Left ventricle myocardium superior (tissue), 1 donor: ENCODE data around the gene PRM3. TPM values are rescaled to one million over a fixed set of nuclear protein-coding genes. Genes with fewer than 3 reads are reported as not detected.
"Not testable (repeated sequence)": the region's sequence is repeated elsewhere in the genome, so short reads cannot be mapped to it uniquely, and the experiment has no call there.

Source experiments
- ATAC-seq: fragments of 200-7000 bp; cut with Tn5 transposase; one replicate; pipeline ENCODE4 v1.9.1; 2020; ENCODE audit warnings: mild to moderate bottlenecking, moderate library complexity
- DNase-seq: peaks from one replicate; pipeline ENCODE4 v3.0.0-alpha.2; 2020
- intact Hi-C: fragments of 100-400 bp; cut with micrococcal nuclease; formaldehyde crosslinking; loops from one replicate; pipeline ENCODE4 v1.11.0; 2022
- total RNA-seq: library from RNA; stranded (reverse); fragmentation: NEBNext Ultra II Directional; extraction: Animal tissue kit (Norgen Biotek cat#: 25700); gene quantifications from one replicate; pipeline ENCODE4 v1.2.1, GENCODE V29; 2021
- donor health status: DM: no; HTN: yes; CAD: no; lungs with severe emphysema.

The PRM3 gene
- total RNA-seq, 1 donor from 2014 or later = not detected

- DNase-seq, ATAC-seq, intact Hi-C loops: not testable (repeated sequence)
Observed at GRCh38 chr16:11289696-11290095, 16.3 kb upstream of the PRM3 start.

- intact Hi-C loops = no loop called here
- DNase-seq (no peak), ATAC-seq (no peak)
Observed at GRCh38 chr16:11289202-11289601, 15.8 kb upstream of the PRM3 start.

- DNase-seq (no peak), ATAC-seq (no peak)
- intact Hi-C loops = no loop called here
Observed at GRCh38 chr16:11285842-11286241, 12.4 kb upstream of the PRM3 start.

GRCh38 chr16:11283820-11284248 is 10.4 kb upstream of the PRM3 start:
- intact Hi-C loops = no loop called here
- ATAC-seq = no peak
- DNase-seq = no peak

- DNase-seq (no peak), ATAC-seq (no peak)
- intact Hi-C loops = no loop called here
Observed at GRCh38 chr16:11280616-11281522, 7.4 kb upstream of the PRM3 start, which contains the start of gene PRM1. Gene PRM1 (minus strand): TSS chr16:11281330. CDS start chr16:11281238, 92 bp downstream.

GRCh38 chr16:11278681-11279628 is 5.5 kb upstream of the PRM3 start:
- no peak for ATAC-seq
- no peak for DNase-seq
- intact Hi-C loops = no loop called here

GRCh38 chr16:11277607-11278337 is 4.3 kb upstream of the PRM3 start:
- intact Hi-C loops = no loop called here
- ATAC-seq (no peak), DNase-seq (no peak)

- ATAC-seq = no peak
- intact Hi-C loops = no loop called here
- DNase-seq = no peak
Observed at GRCh38 chr16:11276896-11277593, 3.6 kb upstream of the PRM3 start.

GRCh38 chr16:11276143-11276895 is 2.9 kb upstream of the PRM3 start, which contains the start of gene PRM2:
Gene PRM2 (minus strand): TSS chr16:11276480. CDS start chr16:11276370, 110 bp downstream.
- DNase-seq (no peak), ATAC-seq (no peak)
- intact Hi-C loops = no loop called here

- intact Hi-C loops = no loop called here
- DNase-seq = no peak
- no peak for ATAC-seq
Observed at GRCh38 chr16:11274964-11275363, 1.5 kb upstream of the PRM3 start.

- intact Hi-C loops = no loop called here
- ATAC-seq (no peak), DNase-seq (no peak)
Observed at GRCh38 chr16:11273721-11274324, 394 bp upstream of the PRM3 start.

GRCh38 chr16:11272484-11272883 is 945 bp downstream of the PRM3 start:
- ATAC-seq (no peak), DNase-seq (no peak)

GRCh38 chr16:11271610-11272009 is 1.8 kb downstream of the PRM3 start:
- ATAC-seq (no peak), DNase-seq (no peak)
- intact Hi-C loops = no loop called here

More at GRCh38 chr16:11272484-11272883, 945 bp downstream of the PRM3 start:
- intact Hi-C loops = no loop called here

GRCh38 chr16:11270602-11271162 is 2.7 kb downstream of the PRM3 start:
- intact Hi-C loops = no loop called here
- ATAC-seq = no peak
- no peak for DNase-seq

- intact Hi-C loops = no loop called here
- ATAC-seq = no peak
- no peak for DNase-seq
Observed at GRCh38 chr16:11268921-11269375, 4.5 kb downstream of the PRM3 start, which contains the start of gene TNP2. Gene TNP2 (minus strand): TSS chr16:11269325. CDS start chr16:11269262, 63 bp downstream.

GRCh38 chr16:11265124-11265523 is 8.3 kb downstream of the PRM3 start:
- peak; percentile 10 for ATAC-seq
- intact Hi-C loops = no loop called here
- DNase-seq = no peak
